SJSA1 (cell line): ENCODE data around the gene FSTL1. TPM values are rescaled to one million over a fixed set of nuclear protein-coding genes. Genes with fewer than 3 reads are reported as not detected.

Source experiments
- DNase-seq, 2 experiments: peaks; one replicate each; pipeline ENCODE4 v3.0.0-alpha.2; 2015 to 2020; ENCODE audit warnings: low spot score in 2 of 2, low read depth in 1 of 2
- H3K27ac ChIP-seq: fragments of 250-450 bp; sonication (Bioruptor Pico); 2 replicates; pipeline ENCODE4 v1.5.1; 2020; ENCODE audit warnings: mild to moderate bottlenecking, moderate library complexity
- H3K27me3 ChIP-seq: fragments of 250-450 bp; sonication (Bioruptor Pico); replicated peaks from 2 replicates; pipeline ENCODE4 v1.5.1; 2020; ENCODE audit warnings: mild to moderate bottlenecking, moderate library complexity
- H3K36me3 ChIP-seq: fragments of 250-450 bp; sonication (Bioruptor Pico); 2 replicates; pipeline ENCODE4 v1.5.1; 2020; ENCODE audit warnings: mild to moderate bottlenecking
- H3K4me1 ChIP-seq: fragments of 250-450 bp; sonication (Bioruptor Pico); replicated peaks from 2 replicates; pipeline ENCODE4 v1.6.1; 2021; ENCODE audit warnings: mild to moderate bottlenecking
- H3K4me3 ChIP-seq: fragments of 250-450 bp; sonication (Bioruptor Pico); 2 replicates; pipeline ENCODE4 v1.5.1; 2020; ENCODE audit warnings: mild to moderate bottlenecking
- H3K9me3 ChIP-seq: fragments of 250-450 bp; sonication (Bioruptor Pico); replicated peaks from 2 replicates; pipeline ENCODE4 v1.5.1; 2020; ENCODE audit warnings: mild to moderate bottlenecking
- total RNA-seq: library from RNA; depleted of rRNA; stranded (reverse); fragments of >200 nt; shearing (Covaris generic); gene quantifications from 2 replicates; pipeline ENCODE4 v1.2.3, GENCODE V29; 2014

Gene FSTL1
- total RNA-seq, 1 experiment from 2014 or later: 1,532 TPM

GRCh38 chr3:120364821-120365220 lies 86.0 kb downstream of the FSTL1 start:
- Histone ChIP-seq H3K4me1 (no peaks in the 10 kb centered on the region), H3K27me3 (peaks cover 20% of the 10 kb centered on the region), H3K4me3 (no peak overlapping the region), H3K27ac (no peak overlapping the region), H3K36me3 (no peaks in the 10 kb centered on the region), H3K9me3 (no peaks in the 10 kb centered on the region)
- no peak for DNase-seq

DNA sequence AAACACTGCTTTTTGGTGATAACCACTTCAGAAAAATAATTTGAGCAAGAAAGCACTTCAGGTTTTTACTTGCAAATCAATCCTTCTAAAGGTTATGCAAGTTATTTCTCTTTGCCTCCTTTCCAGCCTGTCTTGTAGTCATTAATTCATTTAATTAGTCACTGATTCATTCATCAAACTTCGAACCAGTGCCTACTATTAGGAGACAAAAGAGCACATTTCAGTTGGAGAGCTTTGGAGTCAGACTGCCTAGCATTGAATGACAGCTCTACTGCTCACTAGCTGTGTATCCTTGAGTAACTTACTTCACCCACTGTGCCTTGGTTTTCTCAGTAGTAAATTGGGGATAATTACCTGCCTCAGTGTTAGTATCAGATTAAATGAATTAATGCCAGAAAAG lies 86.7 kb downstream of the FSTL1 start:
- Histone ChIP-seq H3K27me3 (peaks cover 13% of the 10 kb centered on the region), H3K4me1 (no peaks in the 10 kb centered on the region), H3K27ac (no peak overlapping the region), H3K36me3 (no peaks in the 10 kb centered on the region), H3K4me3 (no peak overlapping the region), H3K9me3 (no peaks in the 10 kb centered on the region)
- no peak for DNase-seq

DNA sequence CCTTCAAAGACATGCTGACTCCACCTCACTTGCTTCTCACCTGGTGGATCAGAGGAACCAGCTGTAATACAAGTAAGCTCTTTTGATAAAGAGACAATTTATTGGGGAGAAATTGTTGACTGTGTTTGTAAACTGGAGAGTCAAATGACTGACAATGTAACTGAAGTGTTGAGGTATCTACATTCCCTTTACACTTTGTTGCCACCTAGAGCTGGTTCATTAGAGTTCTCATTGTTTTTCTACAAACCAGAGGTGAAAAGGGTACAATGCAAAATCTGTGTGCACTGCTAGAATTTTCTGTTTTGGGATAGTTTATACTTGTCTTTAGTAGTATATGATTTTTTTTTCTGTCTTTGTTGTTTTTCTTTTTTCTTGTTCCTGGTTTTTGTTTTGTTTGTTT lies 93.0 kb downstream of the FSTL1 start:
- Histone ChIP-seq H3K4me1 (no peaks in the 10 kb centered on the region), H3K27ac (no peak overlapping the region), H3K36me3 (no peaks in the 10 kb centered on the region), H3K27me3 (no peaks in the 10 kb centered on the region; the same call in 1 of the 2 replicates), H3K4me3 (no peak overlapping the region), H3K9me3 (no peaks in the 10 kb centered on the region)
- DNase-seq: no peak

- no peak overlapping the region for H3K27ac ChIP-seq
- no peaks in the 10 kb centered on the region for H3K36me3 ChIP-seq
- H3K4me1 ChIP-seq: peaks cover 3% of the 10 kb centered on the region; the same call in 1 of the 2 replicates
- no peak for DNase-seq
- H3K4me3 ChIP-seq: no peak overlapping the region
- no peaks in the 10 kb centered on the region; the same call in 1 of the 2 replicates for H3K27me3 ChIP-seq
- no peaks in the 10 kb centered on the region for H3K9me3 ChIP-seq
Measured at GRCh38 chr3:120355486-120355885, 95.3 kb downstream of the FSTL1 start.

GRCh38 chr3:120353463-120353862 lies 97.3 kb downstream of the FSTL1 start:
- H3K27ac ChIP-seq: no peak overlapping the region
- H3K4me1 ChIP-seq: peaks cover 4% of the 10 kb centered on the region; the same call in 1 of the 2 replicates
- no peaks in the 10 kb centered on the region for H3K9me3 ChIP-seq
- no peaks in the 10 kb centered on the region; the same call in 1 of the 2 replicates for H3K27me3 ChIP-seq
- no peak for DNase-seq
- H3K36me3 ChIP-seq: peaks cover 6% of the 10 kb centered on the region
- no peak overlapping the region for H3K4me3 ChIP-seq

DNA sequence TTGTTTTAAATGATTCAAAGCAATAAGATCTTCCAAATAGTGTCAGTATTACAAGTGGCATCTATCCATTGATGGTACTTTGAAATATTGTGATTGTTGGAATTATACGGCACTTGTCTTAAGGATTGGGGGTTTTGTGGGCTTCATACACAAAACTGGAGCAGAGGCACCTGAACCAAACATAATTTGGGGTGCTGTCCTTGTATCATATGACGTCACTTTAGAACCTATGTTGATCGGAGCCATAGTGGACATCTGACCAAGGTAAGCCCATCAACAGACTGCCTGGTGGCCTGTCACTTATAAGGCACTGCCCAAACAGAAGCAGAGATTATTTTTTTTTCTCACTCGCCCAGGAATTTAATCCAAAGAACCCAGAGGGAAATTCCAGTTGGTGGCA lies 98.8 kb downstream of the FSTL1 start:
- Histone ChIP-seq H3K9me3 (no peaks in the 10 kb centered on the region), H3K4me3 (no peak overlapping the region), H3K4me1 (peaks cover 4% of the 10 kb centered on the region; the same call in 1 of the 2 replicates), H3K27ac (no peak overlapping the region), H3K36me3 (peaks cover 6% of the 10 kb centered on the region), H3K27me3 (no peaks in the 10 kb centered on the region)
- DNase-seq: no peak

DNA sequence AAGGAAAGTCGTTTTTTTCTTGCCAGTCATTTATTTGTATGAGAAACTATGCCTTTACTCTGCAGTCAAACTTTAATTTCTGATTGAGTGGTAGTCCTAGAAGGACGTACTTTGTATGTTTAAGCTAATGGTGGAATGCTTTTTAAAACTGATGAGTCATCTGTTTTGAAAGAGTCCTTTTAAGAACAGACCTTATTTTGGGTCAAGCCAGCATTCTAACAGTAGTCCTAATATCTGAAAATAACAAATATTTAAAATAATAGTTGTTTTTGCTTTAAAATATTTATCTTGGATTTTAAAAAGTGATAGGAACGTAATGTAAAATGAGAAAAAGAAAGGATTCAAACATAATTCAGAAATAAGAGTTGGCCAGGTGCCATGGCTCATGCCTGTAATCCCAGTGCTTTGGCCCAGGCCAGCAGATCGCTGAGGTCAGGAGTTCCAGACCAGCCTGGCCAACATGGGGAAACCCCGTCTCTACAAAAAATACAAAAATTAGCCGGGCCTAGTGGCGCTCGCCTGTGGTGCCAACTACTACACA lies 100.3 kb downstream of the FSTL1 start:
- peaks cover 4% of the 10 kb centered on the region; the same call in 1 of the 2 replicates for H3K4me1 ChIP-seq
- H3K27ac ChIP-seq: no peak overlapping the region
- peaks cover 6% of the 10 kb centered on the region for H3K36me3 ChIP-seq
- peak in 1 of 2 experiments; percentile 42 for DNase-seq
- H3K9me3 ChIP-seq: no peaks in the 10 kb centered on the region
- no peaks in the 10 kb centered on the region for H3K27me3 ChIP-seq
- H3K4me3 ChIP-seq: no peak overlapping the region

GRCh38 chr3:120349855-120350125 lies 101.0 kb downstream of the FSTL1 start:
- no peak for DNase-seq
- no peaks in the 10 kb centered on the region for H3K27me3 ChIP-seq
- peaks cover 4% of the 10 kb centered on the region; the same call in 1 of the 2 replicates for H3K4me1 ChIP-seq
- no peaks in the 10 kb centered on the region for H3K9me3 ChIP-seq
- H3K27ac ChIP-seq: peak overlapping the region; percentile 73
- peak overlapping the region; percentile 88 for H3K4me3 ChIP-seq
- H3K36me3 ChIP-seq: peaks cover 6% of the 10 kb centered on the region

- H3K27ac ChIP-seq: peak within 1 kb of the TSS; percentile 73
- no peaks in the 10 kb centered on the region for H3K9me3 ChIP-seq
Measured at GRCh38 chr3:120348991-120349854, 101.6 kb downstream of the FSTL1 start, which contains the start of gene LRRC58. LRRC58 (minus strand) TSS chr3:120349354; CDS start chr3:120349243, 111 bp downstream.

DNA sequence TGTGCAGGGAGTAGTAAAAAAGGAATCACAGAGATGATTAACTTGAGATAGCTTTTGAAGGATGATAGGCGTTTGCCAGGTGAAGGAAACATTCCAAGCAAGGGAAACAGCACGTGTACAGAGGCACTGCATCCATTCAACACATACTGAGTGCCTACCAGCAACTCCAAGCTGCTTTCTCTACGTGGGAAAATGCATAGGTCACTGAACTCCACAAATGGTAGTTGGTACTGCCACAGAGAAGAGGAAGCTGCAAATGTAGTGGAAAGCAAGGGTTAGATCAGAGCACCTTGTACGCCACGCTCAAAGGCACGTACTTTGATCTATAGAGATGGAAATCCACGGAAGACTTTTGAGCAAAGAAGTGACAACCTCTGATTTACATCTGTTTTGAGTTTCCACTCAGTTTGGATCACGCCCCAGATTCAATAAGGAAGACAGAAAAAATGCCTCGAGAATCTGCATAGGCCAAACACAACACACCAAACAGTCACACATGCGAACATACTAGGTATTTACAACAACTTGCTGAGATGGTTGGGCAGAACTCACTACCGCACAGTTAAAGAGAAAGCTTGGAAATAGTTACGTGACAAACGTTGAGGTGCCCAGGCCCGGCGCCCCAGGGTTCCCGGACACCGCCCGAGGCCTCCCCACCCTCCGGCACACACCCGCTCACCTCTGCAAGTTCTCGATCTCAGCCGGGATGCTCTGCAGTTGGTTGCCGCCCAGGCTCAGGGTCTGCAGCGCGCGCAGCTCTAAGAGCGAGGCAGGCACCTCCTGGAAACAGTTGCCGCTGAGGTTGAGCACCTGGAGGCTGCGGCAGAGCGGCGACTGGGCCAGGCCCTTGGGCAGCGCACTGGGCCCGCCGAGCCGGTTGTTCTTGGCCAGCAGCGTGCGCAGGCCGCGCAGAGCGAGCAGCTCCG lies 102.5 kb downstream of the FSTL1 start:
- no peaks in the 10 kb centered on the region for H3K9me3 ChIP-seq
- peaks cover 12% of the 10 kb centered on the region; the same call in 1 of the 2 replicates for H3K4me1 ChIP-seq
- peak overlapping the region; percentile 88 for H3K4me3 ChIP-seq
- peak in 1 of 2 experiments; percentile 44 for DNase-seq
- H3K36me3 ChIP-seq: peaks cover 10% of the 10 kb centered on the region
- H3K27me3 ChIP-seq: no peaks in the 10 kb centered on the region
- peak overlapping the region; percentile 73 for H3K27ac ChIP-seq

More at GRCh38 chr3:120348991-120349854, 101.6 kb downstream of the FSTL1 start, which contains the start of gene LRRC58:
- peak within 1 kb of the TSS; percentile 88 for H3K4me3 ChIP-seq
- peaks cover 6% of the 10 kb centered on the region for H3K36me3 ChIP-seq
- H3K27me3 ChIP-seq: no peaks in the 10 kb centered on the region
- DNase-seq: peak; percentile 85 to 91
- peaks cover 10% of the 10 kb centered on the region; the same call in 1 of the 2 replicates for H3K4me1 ChIP-seq

DNA sequence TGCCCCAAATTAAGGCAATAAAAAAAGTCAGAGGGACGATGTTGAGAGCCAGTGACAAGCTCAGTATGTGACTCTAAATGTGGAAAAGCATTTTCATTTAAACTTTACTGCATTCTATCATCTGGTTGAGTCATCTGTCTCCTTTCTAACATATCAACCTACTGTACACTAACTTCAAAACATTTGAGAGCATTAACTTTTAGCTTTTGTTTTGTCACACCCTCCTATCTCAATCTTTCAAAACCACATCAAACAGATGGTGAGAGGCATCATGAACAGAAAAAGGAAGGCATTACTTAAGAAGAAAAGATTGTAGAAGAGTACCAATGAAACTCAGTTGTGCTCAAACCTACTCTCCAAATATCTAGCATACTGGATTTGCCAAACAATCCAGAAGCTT lies 106.4 kb downstream of the FSTL1 start:
- Histone ChIP-seq H3K9me3 (no peaks in the 10 kb centered on the region; the same call in 1 of the 2 replicates), H3K4me3 (no peak overlapping the region), H3K27ac (no peak overlapping the region), H3K4me1 (peaks cover 8% of the 10 kb centered on the region; the same call in 1 of the 2 replicates), H3K27me3 (no peaks in the 10 kb centered on the region), H3K36me3 (peaks cover 27% of the 10 kb centered on the region)
- DNase-seq: peak in 1 of 2 experiments; percentile 32
